ENCODE data around the gene NOXA1. TPM values are rescaled to one million over a fixed set of nuclear protein-coding genes. Genes with fewer than 3 reads are reported as not detected.

NOXA1 gene
- total and polyA plus RNA-seq, 3 donors from 2014 or later = 2.5 to 8.0 (median 4.6) TPM

DNA sequence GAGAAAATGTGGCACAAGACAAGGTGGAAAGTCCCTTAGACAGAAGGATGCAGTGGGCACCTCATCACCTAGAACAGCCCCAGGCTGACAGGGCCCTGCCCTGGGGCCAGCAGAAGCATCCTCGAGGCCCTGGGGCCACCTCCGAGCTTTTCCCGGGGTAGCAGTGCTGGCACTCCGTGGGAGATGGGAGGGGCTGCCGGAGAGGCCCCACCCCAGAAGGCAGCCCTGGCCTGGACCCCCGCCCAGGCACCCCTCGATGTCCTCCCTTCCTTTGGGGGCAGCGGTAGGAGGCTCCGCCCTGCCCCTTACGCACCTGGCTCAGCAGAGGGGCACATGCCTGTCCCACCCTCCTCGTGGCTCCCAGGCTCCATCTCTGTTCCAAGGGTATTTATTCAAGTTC, 53.7 kb downstream of the NOXA1 start:
- WGBS, 2 donors = 90 to 93% methylated on average over 6 to 11 of the region's 11 CpGs

GRCh38 chr9:137477778-137478612, 54.8 kb downstream of the NOXA1 start:
- Histone ChIP-seq H3K27ac (no peak overlapping the region), H3K36me3 (ENCODE audit: low read depth, missing control alignments) (no peaks in the 10 kb centered on the region), H3K27me3 (no peaks in the 10 kb centered on the region), H3K4me3 (no peak overlapping the region), H3K9me3 (no peaks in the 10 kb centered on the region), H3K4me1 (peaks cover 16% of the 10 kb centered on the region)
- DNase-seq = no peak
- intact Hi-C loops (cut with DNase I; ENCODE audit: low total_unique reads) = no loop called here
- TF ChIP-seq, protein P1, sequence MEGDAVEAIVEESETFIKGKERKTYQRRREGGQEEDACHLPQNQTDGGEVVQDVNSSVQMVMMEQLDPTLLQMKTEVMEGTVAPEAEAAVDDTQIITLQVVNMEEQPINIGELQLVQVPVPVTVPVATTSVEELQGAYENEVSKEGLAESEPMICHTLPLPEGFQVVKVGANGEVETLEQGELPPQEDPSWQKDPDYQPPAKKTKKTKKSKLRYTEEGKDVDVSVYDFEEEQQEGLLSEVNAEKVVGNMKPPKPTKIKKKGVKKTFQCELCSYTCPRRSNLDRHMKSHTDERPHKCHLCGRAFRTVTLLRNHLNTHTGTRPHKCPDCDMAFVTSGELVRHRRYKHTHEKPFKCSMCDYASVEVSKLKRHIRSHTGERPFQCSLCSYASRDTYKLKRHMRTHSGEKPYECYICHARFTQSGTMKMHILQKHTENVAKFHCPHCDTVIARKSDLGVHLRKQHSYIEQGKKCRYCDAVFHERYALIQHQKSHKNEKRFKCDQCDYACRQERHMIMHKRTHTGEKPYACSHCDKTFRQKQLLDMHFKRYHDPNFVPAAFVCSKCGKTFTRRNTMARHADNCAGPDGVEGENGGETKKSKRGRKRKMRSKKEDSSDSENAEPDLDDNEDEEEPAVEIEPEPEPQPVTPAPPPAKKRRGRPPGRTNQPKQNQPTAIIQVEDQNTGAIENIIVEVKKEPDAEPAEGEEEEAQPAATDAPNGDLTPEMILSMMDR (IDR thresholded peaks at IDR 0.05) = no peak
- TF ChIP-seq POLR2A (IDR thresholded peaks at IDR 0.05) = no peak
- WGBS, 2 donors = 94 to 96% methylated on average over 17 to 29 of the region's 29 CpGs

More for the DNA sequence above, 53.7 kb downstream of the NOXA1 start:
- Histone ChIP-seq H3K9me3 (no peaks in the 10 kb centered on the region), H3K27me3 (no peaks in the 10 kb centered on the region), H3K36me3 (ENCODE audit: low read depth, missing control alignments) (no peaks in the 10 kb centered on the region), H3K4me1 (peaks cover 8% of the 10 kb centered on the region), H3K27ac (no peak overlapping the region), H3K4me3 (no peak overlapping the region)
- DNase-seq = no peak
- intact Hi-C loops (cut with DNase I; ENCODE audit: low total_unique reads) = no loop called here
- TF ChIP-seq POLR2A (IDR thresholded peaks at IDR 0.05) = no peak
- TF ChIP-seq, protein P1 (IDR thresholded peaks at IDR 0.05) = no peak

DNA sequence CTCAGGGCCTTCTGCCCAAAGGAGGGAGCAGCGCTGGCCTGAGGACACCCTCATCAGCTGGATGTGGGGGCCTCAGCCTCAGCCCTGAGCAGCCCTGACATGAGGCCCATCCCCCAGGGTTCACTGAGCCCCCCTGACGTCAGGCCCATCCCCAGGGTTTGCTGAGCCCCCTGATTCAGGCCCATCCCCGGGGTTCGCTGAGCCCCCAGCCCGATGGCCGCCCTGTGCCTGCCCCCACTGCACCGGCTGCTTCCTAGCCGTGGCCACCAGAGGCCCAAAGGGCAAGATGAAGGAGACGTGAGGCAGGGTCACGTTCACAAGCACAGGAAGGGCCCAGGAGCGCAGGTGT, 55.4 kb downstream of the NOXA1 start:
- 80 to 86% methylated on average over 1 to 11 of the region's 11 CpGs for WGBS, 2 donors
- Histone ChIP-seq H3K4me3 (no peak overlapping the region), H3K27me3 (no peaks in the 10 kb centered on the region), H3K4me1 (peaks cover 16% of the 10 kb centered on the region), H3K9me3 (no peaks in the 10 kb centered on the region), H3K36me3 (ENCODE audit: low read depth, missing control alignments) (no peaks in the 10 kb centered on the region), H3K27ac (no peak overlapping the region)
- intact Hi-C loops (cut with DNase I; ENCODE audit: low total_unique reads) = no loop called here
- TF ChIP-seq POLR2A (IDR thresholded peaks at IDR 0.05) = no peak
- TF ChIP-seq, protein P1 (IDR thresholded peaks at IDR 0.05) = no peak
- DNase-seq = no peak

DNA sequence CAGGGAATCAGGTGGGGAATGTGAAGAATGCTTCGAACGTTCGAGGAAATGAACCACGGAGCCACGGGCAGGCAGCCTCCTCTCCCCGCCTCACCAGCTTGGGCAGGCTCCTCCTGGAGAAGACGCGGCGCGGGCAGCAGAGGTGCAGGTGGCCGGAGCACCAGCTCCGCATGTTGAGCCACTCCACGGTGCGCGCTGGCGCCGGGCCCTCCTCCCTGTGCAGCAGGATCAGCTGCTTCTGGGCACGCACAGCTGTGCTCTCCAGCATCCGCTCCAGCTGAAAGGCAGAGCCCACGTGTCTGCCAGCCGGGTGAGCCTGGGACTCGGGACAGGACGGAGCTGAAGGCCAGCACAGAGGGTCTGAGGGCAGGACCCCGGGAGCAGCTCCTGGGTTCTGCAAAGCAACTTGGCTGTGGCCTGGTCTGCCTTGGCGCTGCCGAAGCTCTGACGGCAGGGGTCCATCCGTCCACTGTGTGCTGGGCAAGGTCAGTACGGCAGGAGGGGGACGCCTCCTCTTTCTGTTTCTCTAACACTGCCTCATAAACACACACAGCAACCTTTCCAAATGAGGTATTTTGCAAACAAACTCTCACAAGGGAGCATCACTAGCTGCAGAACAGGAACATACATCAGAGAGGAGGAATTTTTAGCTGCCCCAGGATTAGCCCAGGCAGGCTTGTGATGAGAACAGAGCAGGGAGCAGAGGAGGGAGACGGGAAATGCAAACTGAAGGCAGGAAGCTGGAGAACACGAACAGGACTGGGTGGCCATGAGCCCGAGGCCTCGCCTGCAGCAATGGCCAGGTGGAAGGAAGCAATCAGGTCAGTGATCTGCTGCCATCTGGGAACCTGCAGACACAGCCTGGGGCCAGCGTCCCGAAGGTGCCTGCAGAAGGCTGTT, 56.0 kb downstream of the NOXA1 start:
- intact Hi-C loops (cut with DNase I; ENCODE audit: low total_unique reads) = no loop called here
- Histone ChIP-seq H3K36me3 (ENCODE audit: low read depth, missing control alignments) (no peaks in the 10 kb centered on the region), H3K27ac (peak overlapping the region in 1 of 2 donors; percentile 36), H3K4me3 (no peak overlapping the region), H3K27me3 (no peaks in the 10 kb centered on the region), H3K9me3 (no peaks in the 10 kb centered on the region), H3K4me1 (peaks cover 16% of the 10 kb centered on the region)
- WGBS, 2 donors = 57 to 78% methylated on average over 12 to 36 of the region's 36 CpGs
- TF ChIP-seq, protein P1 (IDR thresholded peaks at IDR 0.05) = no peak
- TF ChIP-seq POLR2A (IDR thresholded peaks at IDR 0.05) = no peak
- DNase-seq = peak; percentile 38

All from testis (tissue), 3 donors.